Neuronal stem cell (in vitro differentiated cells): Measurements from ENCODE around the gene ST7.

ENCODE experiments used
- DNase-seq: peaks from one replicate; pipeline ENCODE4 v3.0.0-alpha.2; 2013; ENCODE audit warnings: low spot score
- H2AFZ ChIP-seq: one replicate; pipeline ENCODE4 v1.6.1; 2013; ENCODE audit warnings: mild to moderate bottlenecking, low read length, inconsistent platforms
- H2AK5ac ChIP-seq: 2 replicates; pipeline ENCODE4 v1.6.1; 2013; ENCODE audit warnings: low read depth, mild to moderate bottlenecking, inconsistent platforms, low read length, moderate library complexity, mixed read lengths
- H2BK120ac ChIP-seq: 2 replicates; pipeline ENCODE4 v1.6.1; 2013; ENCODE audit warnings: low read depth, mild to moderate bottlenecking, inconsistent platforms, low read length, moderate library complexity, mixed read lengths
- H2BK12ac ChIP-seq: one replicate; pipeline ENCODE4 v1.6.1; 2013; ENCODE audit warnings: low read length, inconsistent platforms
- H2BK15ac ChIP-seq: 2 replicates; pipeline ENCODE4 v1.6.1; 2013; ENCODE audit warnings: mild to moderate bottlenecking, low read length, inconsistent platforms, mixed read lengths
- H2BK5ac ChIP-seq: one replicate; pipeline ENCODE4 v1.6.1; 2013; ENCODE audit warnings: inconsistent platforms, mild to moderate bottlenecking, low read length, moderate library complexity
- H3K14ac ChIP-seq: one replicate; pipeline ENCODE4 v1.6.1; 2013; ENCODE audit warnings: low read length, inconsistent platforms
- H3K18ac ChIP-seq: 2 replicates; pipeline ENCODE4 v1.6.1; 2013; ENCODE audit warnings: low read length, inconsistent platforms
- H3K23ac ChIP-seq: 2 replicates; pipeline ENCODE4 v1.6.1; 2013; ENCODE audit warnings: low read depth, mild to moderate bottlenecking, mixed read lengths, low read length, inconsistent platforms; ENCODE audit not compliant: poor library complexity
- H3K27ac ChIP-seq: replicated peaks from 3 replicates; pipeline ENCODE4 v1.5.1; 2013; ENCODE audit warnings: low read length, inconsistent platforms
- H3K27me3 ChIP-seq, 3 experiments: 2 replicates each; pipeline ENCODE4 v1.6.1; 2013; ENCODE audit warnings: low read length in 3 of 3, mild to moderate bottlenecking in 2 of 3, inconsistent platforms in 1 of 3, low read depth in 1 of 3, mixed read lengths in 1 of 3, moderate library complexity in 1 of 3; ENCODE audit not compliant: control insufficient read depth in 3 of 3, insufficient read depth in 3 of 3
- H3K36me3 ChIP-seq, 2 donors: replicated peaks in 1 of 2; 2 replicates each; pipeline ENCODE4 v1.6.1; 2013; ENCODE audit warnings: low read length in 2 of 2; ENCODE audit not compliant: control insufficient read depth in 2 of 2, insufficient read depth in 2 of 2
- H3K4ac ChIP-seq: 2 replicates; pipeline ENCODE4 v1.6.1; 2013; ENCODE audit warnings: inconsistent platforms, mild to moderate bottlenecking, low read length, moderate library complexity
- H3K4me1 ChIP-seq, 2 donors: 1 replicate in 1 of 2; 2 replicates in 1 of 2; pipeline ENCODE4 v1.6.1; 2013; ENCODE audit warnings: low read length in 2 of 2, low read depth in 1 of 2; ENCODE audit not compliant: control insufficient read depth in 2 of 2, insufficient read depth in 1 of 2
- H3K4me2 ChIP-seq: one replicate; pipeline ENCODE4 v1.6.1; 2013; ENCODE audit warnings: mild to moderate bottlenecking, low read length, inconsistent platforms; ENCODE audit not compliant: insufficient read depth, poor library complexity, severe bottlenecking
- H3K4me3 ChIP-seq, 2 donors: 2 replicates each; pipeline ENCODE4 v1.5.1; 2013; ENCODE audit warnings: low read length in 2 of 2, mild to moderate bottlenecking in 2 of 2, inconsistent platforms in 1 of 2, moderate library complexity in 1 of 2
- H3K79me1 ChIP-seq: one replicate; pipeline ENCODE4 v1.6.1; 2013; ENCODE audit warnings: low read depth, mild to moderate bottlenecking, inconsistent platforms, low read length, moderate library complexity
- H3K9ac ChIP-seq: one replicate; pipeline ENCODE4 v1.6.1; 2013; ENCODE audit warnings: mild to moderate bottlenecking, low read depth, low read length, inconsistent platforms; ENCODE audit not compliant: poor library complexity
- H3K9me3 ChIP-seq, 2 donors: replicated peaks in 1 of 2; 2 replicates each; pipeline versions ENCODE3 to v1.6.1; 2013; ENCODE audit warnings: low read length in 2 of 2, mild to moderate bottlenecking in 2 of 2, inconsistent platforms in 1 of 2, low read depth in 1 of 2, mixed read lengths in 1 of 2, moderate library complexity in 1 of 2; ENCODE audit not compliant: control insufficient read depth in 2 of 2, insufficient read depth in 1 of 2
- H4K8ac ChIP-seq: one replicate; pipeline ENCODE4 v1.6.1; 2013; ENCODE audit warnings: low read depth, mild to moderate bottlenecking, inconsistent platforms, low read length, moderate library complexity
- H4K91ac ChIP-seq: one replicate; pipeline ENCODE4 v1.6.1; 2013; ENCODE audit warnings: low read length, low read depth, mild to moderate bottlenecking, inconsistent platforms; ENCODE audit not compliant: poor library complexity
- WGBS, 2 donors: extraction: QIAGEN DNeasy Blood & Tissue Kit; methylation state at CpG; one replicate each; pipeline ENCODE4 v1.1.7; 2013; ENCODE audit warnings: missing lambda C conversion rate in 2 of 2, mixed read lengths in 1 of 2; ENCODE audit not compliant: insufficient read length in 2 of 2, insufficient replicate concordance in 1 of 2; ENCODE audit errors: extremely low coverage in 2 of 2; 5-methylcytosine and 5-hydroxymethylcytosine counted together

ST7 gene

GRCh38 chr7:117200786-117201458, 247.6 kb downstream of the ST7 start:
- Histone ChIP-seq H3K4ac (no peak overlapping the region), H3K4me1 (peaks cover 0 to 3% of the 10 kb centered on the region in 2 donors), H3K14ac (no peak overlapping the region), H3K18ac (no peak overlapping the region), H3K4me3 (no peak overlapping the region), H3K27ac (no peak overlapping the region), H3K9me3 (no peaks in the 10 kb centered on the region), H2BK120ac (no peak overlapping the region), H2BK12ac (no peak overlapping the region), H3K36me3 (peaks cover 0 to 14% of the 10 kb centered on the region in 2 donors), H2AK5ac (no peak overlapping the region), H3K79me1 (no peaks in the 10 kb centered on the region), H2BK5ac (no peak overlapping the region), H2BK15ac (no peak overlapping the region), H4K91ac (no peak overlapping the region), H3K4me2 (no peak overlapping the region), H4K8ac (no peak overlapping the region), H3K27me3 (no peaks in the 10 kb centered on the region), H3K9ac (no peak overlapping the region), H3K23ac (no peak overlapping the region), H2AFZ (no peak overlapping the region)
- DNase-seq: no peak
- no CpG with 5 or more reads among the region's 4 CpGs for WGBS, 2 donors

- no CpG with 5 or more reads among the region's 3 CpGs for WGBS, 2 donors
- no peaks in the 10 kb centered on the region for H3K9me3 ChIP-seq
- no peak overlapping the region for H3K9ac ChIP-seq
- H3K79me1 ChIP-seq: no peaks in the 10 kb centered on the region
- H3K36me3 ChIP-seq: peaks cover 0 to 14% of the 10 kb centered on the region in 2 donors
- no peak overlapping the region for H4K8ac ChIP-seq
- H4K91ac ChIP-seq: no peak overlapping the region
- no peak overlapping the region for H3K14ac ChIP-seq
- no peak overlapping the region for H3K23ac ChIP-seq
- H2BK12ac ChIP-seq: no peak overlapping the region
- no peak overlapping the region for H2BK15ac ChIP-seq
- H3K18ac ChIP-seq: no peak overlapping the region
- no peak overlapping the region for H2BK120ac ChIP-seq
- H3K4me2 ChIP-seq: no peak overlapping the region
- H3K27me3 ChIP-seq: no peaks in the 10 kb centered on the region
- no peak overlapping the region for H2AK5ac ChIP-seq
- DNase-seq: no peak
- H3K4ac ChIP-seq: no peak overlapping the region
- H3K4me3 ChIP-seq: no peak overlapping the region
- peaks cover 0 to 3% of the 10 kb centered on the region in 2 donors for H3K4me1 ChIP-seq
- no peak overlapping the region for H3K27ac ChIP-seq
- H2AFZ ChIP-seq: no peak overlapping the region
- H2BK5ac ChIP-seq: no peak overlapping the region
Measured at GRCh38 chr7:117202511-117202910, 249.2 kb downstream of the ST7 start.

- Histone ChIP-seq H3K18ac (no peak overlapping the region), H3K4me2 (no peak overlapping the region), H4K91ac (no peak overlapping the region), H2BK120ac (no peak overlapping the region), H3K23ac (no peak overlapping the region), H3K4me1 (peaks cover 0 to 1% of the 10 kb centered on the region in 2 donors), H3K36me3 (peaks cover 0 to 13% of the 10 kb centered on the region in 2 donors), H3K4ac (no peak overlapping the region), H2AK5ac (no peak overlapping the region), H3K9me3 (no peaks in the 10 kb centered on the region), H2BK12ac (no peak overlapping the region), H3K4me3 (no peak overlapping the region), H3K27ac (no peak overlapping the region), H3K27me3 (no peaks in the 10 kb centered on the region), H3K9ac (no peak overlapping the region), H2BK5ac (no peak overlapping the region), H2AFZ (no peak overlapping the region), H4K8ac (no peak overlapping the region), H2BK15ac (no peak overlapping the region), H3K79me1 (no peaks in the 10 kb centered on the region), H3K14ac (no peak overlapping the region)
- DNase-seq: no peak
- WGBS, 2 donors: no CpG with 5 or more reads among the region's 1 CpG
Measured at GRCh38 chr7:117203205-117203604, 249.9 kb downstream of the ST7 start.

GRCh38 chr7:117205873-117206272, 252.6 kb downstream of the ST7 start:
- H3K79me1 ChIP-seq: no peaks in the 10 kb centered on the region
- no peak overlapping the region for H2AFZ ChIP-seq
- no peak overlapping the region for H2BK120ac ChIP-seq
- no peak overlapping the region for H4K8ac ChIP-seq
- peaks cover 0 to 1% of the 10 kb centered on the region in 2 donors for H3K4me1 ChIP-seq
- H2BK15ac ChIP-seq: no peak overlapping the region
- H2BK5ac ChIP-seq: no peak overlapping the region
- H3K27ac ChIP-seq: no peak overlapping the region
- H3K9me3 ChIP-seq: no peaks in the 10 kb centered on the region
- H3K4me2 ChIP-seq: no peak overlapping the region
- no peak overlapping the region for H3K9ac ChIP-seq
- no peak overlapping the region for H3K14ac ChIP-seq
- H3K4me3 ChIP-seq: no peak overlapping the region
- no peak overlapping the region for H3K18ac ChIP-seq
- no peaks in the 10 kb centered on the region for H3K27me3 ChIP-seq
- H2BK12ac ChIP-seq: no peak overlapping the region
- no peak overlapping the region for H3K4ac ChIP-seq
- H3K36me3 ChIP-seq: peaks cover 0 to 16% of the 10 kb centered on the region in 2 donors
- no peak overlapping the region for H3K23ac ChIP-seq
- whole genome bisulfite sequencing, 2 donors: no CpG with 5 or more reads among the region's 2 CpGs
- H2AK5ac ChIP-seq: no peak overlapping the region
- H4K91ac ChIP-seq: no peak overlapping the region
- DNase-seq: no peak
